GM13976 (cell line): ENCODE data around the gene SOCS1.

Experiments used
- DNase-seq: peaks from one replicate; pipeline ENCODE4 v3.0.0; 2012; ENCODE audit warnings: low spot score
- CTCF ChIP-seq: IDR thresholded peaks from 2 replicates; pipeline ENCODE4 v1.5.1; 2012; ENCODE audit warnings: borderline replicate concordance, mild to moderate bottlenecking; ENCODE audit not compliant: insufficient read depth; ENCODE audit errors: extremely low read depth, missing control alignments, control extremely low read depth
- in situ Hi-C: fragments of 300-500 bp; cut with MboI; formaldehyde crosslinking; loops from one replicate; pipeline ENCODE4 v1.12.0; 2022; ENCODE audit warnings: low sequenced_read_pairs, mixed read lengths, inconsistent platforms; ENCODE audit not compliant: unreplicated experiment

SOCS1 gene

GRCh38 chr16:11280616-11281522 is 24.9 kb upstream of the SOCS1 start, which contains the start of gene PRM1:
TSS of gene PRM1 (minus strand) at chr16:11281330. CDS start at chr16:11281238, 92 bp downstream.
- in situ Hi-C loops: no loop called here
- DNase-seq: no peak
- no peak for TF ChIP-seq CTCF

- in situ Hi-C loops: no loop called here
- no peak for DNase-seq
- TF ChIP-seq CTCF: no peak
Observed at GRCh38 chr16:11278681-11279628, 23.0 kb upstream of the SOCS1 start.

- TF ChIP-seq CTCF: no peak
- in situ Hi-C loops: no loop called here
- DNase-seq: no peak
Observed at GRCh38 chr16:11277607-11278337, 21.8 kb upstream of the SOCS1 start.

GRCh38 chr16:11276896-11277593 is 21.0 kb upstream of the SOCS1 start:
- no peak for TF ChIP-seq CTCF
- in situ Hi-C loops: no loop called here
- DNase-seq: no peak

- in situ Hi-C loops: no loop called here
Observed at GRCh38 chr16:11276143-11276895, 20.3 kb upstream of the SOCS1 start, which contains the start of gene PRM2. TSS of gene PRM2 (minus strand) at chr16:11276480. CDS start at chr16:11276370, 110 bp downstream.

More at GRCh38 chr16:11276143-11276895, 20.3 kb upstream of the SOCS1 start, which contains the start of gene PRM2:
- TF ChIP-seq CTCF: no peak
- no peak for DNase-seq
